ENCODE measurements around the gene PRELP. TPM values are rescaled to one million over a fixed set of nuclear protein-coding genes. Genes with fewer than 3 reads are reported as not detected.

PRELP gene
- total and polyA plus RNA-seq, 2 of the 8 experiments (the other 6 are each of a cell fraction or from before 2014, with no cell fraction given), result 0.13 to 0.23 TPM

DNA sequence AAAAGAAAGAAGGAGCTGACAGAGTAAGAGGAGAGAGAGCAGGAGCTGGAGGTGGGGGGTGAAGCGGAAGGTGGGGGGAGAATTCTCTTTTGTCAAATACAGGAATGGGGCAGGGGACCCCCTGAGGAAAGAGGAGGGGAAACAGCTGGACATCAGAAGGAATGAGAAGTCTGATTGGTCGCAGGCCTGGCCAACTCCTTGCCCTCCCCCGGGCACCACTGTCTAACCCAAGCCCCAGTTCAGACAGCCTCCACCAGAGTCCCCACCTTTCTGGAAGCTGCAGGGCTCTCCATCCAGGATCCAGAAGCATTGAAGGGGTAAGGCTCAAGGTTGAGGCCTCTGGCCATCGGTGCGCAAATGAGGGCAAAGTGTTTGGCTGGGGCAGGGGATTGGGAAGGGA lies 18.3 kb downstream of the PRELP start, which contains the start of gene OPTC (continued):
- TF ChIP-seq, protein P1, sequence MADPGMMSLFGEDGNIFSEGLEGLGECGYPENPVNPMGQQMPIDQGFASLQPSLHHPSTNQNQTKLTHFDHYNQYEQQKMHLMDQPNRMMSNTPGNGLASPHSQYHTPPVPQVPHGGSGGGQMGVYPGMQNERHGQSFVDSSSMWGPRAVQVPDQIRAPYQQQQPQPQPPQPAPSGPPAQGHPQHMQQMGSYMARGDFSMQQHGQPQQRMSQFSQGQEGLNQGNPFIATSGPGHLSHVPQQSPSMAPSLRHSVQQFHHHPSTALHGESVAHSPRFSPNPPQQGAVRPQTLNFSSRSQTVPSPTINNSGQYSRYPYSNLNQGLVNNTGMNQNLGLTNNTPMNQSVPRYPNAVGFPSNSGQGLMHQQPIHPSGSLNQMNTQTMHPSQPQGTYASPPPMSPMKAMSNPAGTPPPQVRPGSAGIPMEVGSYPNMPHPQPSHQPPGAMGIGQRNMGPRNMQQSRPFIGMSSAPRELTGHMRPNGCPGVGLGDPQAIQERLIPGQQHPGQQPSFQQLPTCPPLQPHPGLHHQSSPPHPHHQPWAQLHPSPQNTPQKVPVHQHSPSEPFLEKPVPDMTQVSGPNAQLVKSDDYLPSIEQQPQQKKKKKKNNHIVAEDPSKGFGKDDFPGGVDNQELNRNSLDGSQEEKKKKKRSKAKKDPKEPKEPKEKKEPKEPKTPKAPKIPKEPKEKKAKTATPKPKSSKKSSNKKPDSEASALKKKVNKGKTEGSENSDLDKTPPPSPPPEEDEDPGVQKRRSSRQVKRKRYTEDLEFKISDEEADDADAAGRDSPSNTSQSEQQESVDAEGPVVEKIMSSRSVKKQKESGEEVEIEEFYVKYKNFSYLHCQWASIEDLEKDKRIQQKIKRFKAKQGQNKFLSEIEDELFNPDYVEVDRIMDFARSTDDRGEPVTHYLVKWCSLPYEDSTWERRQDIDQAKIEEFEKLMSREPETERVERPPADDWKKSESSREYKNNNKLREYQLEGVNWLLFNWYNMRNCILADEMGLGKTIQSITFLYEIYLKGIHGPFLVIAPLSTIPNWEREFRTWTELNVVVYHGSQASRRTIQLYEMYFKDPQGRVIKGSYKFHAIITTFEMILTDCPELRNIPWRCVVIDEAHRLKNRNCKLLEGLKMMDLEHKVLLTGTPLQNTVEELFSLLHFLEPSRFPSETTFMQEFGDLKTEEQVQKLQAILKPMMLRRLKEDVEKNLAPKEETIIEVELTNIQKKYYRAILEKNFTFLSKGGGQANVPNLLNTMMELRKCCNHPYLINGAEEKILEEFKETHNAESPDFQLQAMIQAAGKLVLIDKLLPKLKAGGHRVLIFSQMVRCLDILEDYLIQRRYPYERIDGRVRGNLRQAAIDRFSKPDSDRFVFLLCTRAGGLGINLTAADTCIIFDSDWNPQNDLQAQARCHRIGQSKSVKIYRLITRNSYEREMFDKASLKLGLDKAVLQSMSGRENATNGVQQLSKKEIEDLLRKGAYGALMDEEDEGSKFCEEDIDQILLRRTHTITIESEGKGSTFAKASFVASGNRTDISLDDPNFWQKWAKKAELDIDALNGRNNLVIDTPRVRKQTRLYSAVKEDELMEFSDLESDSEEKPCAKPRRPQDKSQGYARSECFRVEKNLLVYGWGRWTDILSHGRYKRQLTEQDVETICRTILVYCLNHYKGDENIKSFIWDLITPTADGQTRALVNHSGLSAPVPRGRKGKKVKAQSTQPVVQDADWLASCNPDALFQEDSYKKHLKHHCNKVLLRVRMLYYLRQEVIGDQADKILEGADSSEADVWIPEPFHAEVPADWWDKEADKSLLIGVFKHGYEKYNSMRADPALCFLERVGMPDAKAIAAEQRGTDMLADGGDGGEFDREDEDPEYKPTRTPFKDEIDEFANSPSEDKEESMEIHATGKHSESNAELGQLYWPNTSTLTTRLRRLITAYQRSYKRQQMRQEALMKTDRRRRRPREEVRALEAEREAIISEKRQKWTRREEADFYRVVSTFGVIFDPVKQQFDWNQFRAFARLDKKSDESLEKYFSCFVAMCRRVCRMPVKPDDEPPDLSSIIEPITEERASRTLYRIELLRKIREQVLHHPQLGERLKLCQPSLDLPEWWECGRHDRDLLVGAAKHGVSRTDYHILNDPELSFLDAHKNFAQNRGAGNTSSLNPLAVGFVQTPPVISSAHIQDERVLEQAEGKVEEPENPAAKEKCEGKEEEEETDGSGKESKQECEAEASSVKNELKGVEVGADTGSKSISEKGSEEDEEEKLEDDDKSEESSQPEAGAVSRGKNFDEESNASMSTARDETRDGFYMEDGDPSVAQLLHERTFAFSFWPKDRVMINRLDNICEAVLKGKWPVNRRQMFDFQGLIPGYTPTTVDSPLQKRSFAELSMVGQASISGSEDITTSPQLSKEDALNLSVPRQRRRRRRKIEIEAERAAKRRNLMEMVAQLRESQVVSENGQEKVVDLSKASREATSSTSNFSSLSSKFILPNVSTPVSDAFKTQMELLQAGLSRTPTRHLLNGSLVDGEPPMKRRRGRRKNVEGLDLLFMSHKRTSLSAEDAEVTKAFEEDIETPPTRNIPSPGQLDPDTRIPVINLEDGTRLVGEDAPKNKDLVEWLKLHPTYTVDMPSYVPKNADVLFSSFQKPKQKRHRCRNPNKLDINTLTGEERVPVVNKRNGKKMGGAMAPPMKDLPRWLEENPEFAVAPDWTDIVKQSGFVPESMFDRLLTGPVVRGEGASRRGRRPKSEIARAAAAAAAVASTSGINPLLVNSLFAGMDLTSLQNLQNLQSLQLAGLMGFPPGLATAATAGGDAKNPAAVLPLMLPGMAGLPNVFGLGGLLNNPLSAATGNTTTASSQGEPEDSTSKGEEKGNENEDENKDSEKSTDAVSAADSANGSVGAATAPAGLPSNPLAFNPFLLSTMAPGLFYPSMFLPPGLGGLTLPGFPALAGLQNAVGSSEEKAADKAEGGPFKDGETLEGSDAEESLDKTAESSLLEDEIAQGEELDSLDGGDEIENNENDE (IDR thresholded peaks at IDR 0.05; ENCODE audit: insufficient replicate concordance, low read length), result no peak
- TF ChIP-seq RXRA (IDR thresholded peaks at IDR 0.05; ENCODE audit: insufficient read depth, low read depth, low read length) (no peak), CHD2 (IDR thresholded peaks at IDR 0.05; ENCODE audit: low read length) (no peak), EGR1 (IDR thresholded peaks at IDR 0.05; ENCODE audit: borderline replicate concordance, low read depth, low read length) (no peak), TBP (IDR thresholded peaks at IDR 0.05; ENCODE audit: low read depth, low read length) (no peak), KDM5A (IDR thresholded peaks at IDR 0.05; ENCODE audit: low read length) (no peak), RFX5 (IDR thresholded peaks at IDR 0.05; ENCODE audit: borderline replicate concordance, low read depth, low read length) (no peak), GABPA (IDR thresholded peaks at IDR 0.05; ENCODE audit: borderline replicate concordance, insufficient read depth, low read length) (no peak), EZH2 (IDR thresholded peaks at IDR 0.05; ENCODE audit: low read depth, low read length, severe bottlenecking) (no peak), POLR2AphosphoS5 (IDR thresholded peaks at IDR 0.05; ENCODE audit: low read depth, low read length) (no peak), NRF1 (IDR thresholded peaks at IDR 0.05; ENCODE audit: low read depth, low read length) (no peak)
